ENCODE results near the gene TSPAN8.
A peak's percentile ranks its signal among the peaks of the same experiment; 100 is the strongest.
"Not testable (repeated sequence)": the region's sequence is repeated elsewhere in the genome, so short reads cannot be mapped to it uniquely, and the experiment has no call there.

Gene TSPAN8

DNA sequence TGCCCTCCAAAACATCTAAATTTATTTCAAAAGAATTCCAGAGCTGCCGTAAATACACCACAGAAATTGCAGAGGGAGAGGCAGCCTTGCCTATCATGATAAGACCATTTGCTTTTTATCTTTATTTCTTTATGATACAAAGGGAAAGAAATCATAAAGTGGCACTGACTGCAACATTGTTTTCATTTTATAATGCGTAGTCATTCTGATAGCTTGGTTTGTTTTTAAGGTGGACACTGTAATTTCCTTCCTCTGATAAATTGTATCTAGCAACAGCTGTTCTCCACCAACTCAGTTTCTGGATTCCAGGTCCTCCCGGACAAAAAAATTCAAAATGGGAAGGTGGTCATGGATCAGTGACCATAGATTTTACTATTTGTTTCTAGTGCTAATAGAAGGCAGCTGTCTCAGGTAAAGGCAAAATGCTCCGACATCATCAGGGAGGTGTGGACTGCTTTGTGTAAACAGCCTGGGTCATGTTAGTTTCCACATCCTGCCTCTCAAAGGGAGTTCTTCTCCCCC is 623 bp upstream of the TSPAN8 start:
- Histone ChIP-seq H3K36me3 (no peaks in the 10 kb centered on the region), H3K9me3 (replicated peaks in 1 of 11) (no peaks in the 10 kb centered on the region), H3K9ac (no peak overlapping the region), H3K4me2 (no peak overlapping the region), H4K20me1 (no peaks in the 10 kb centered on the region), H3K27me3 (no peaks in the 10 kb centered on the region), H3K4me3 (no peak overlapping the region), H3K27ac (no peak overlapping the region), H3K4me1 (no peaks in the 10 kb centered on the region)
- no peak for TF ChIP-seq Cebpa-rat (IDR thresholded peaks at IDR 0.05)

DNA sequence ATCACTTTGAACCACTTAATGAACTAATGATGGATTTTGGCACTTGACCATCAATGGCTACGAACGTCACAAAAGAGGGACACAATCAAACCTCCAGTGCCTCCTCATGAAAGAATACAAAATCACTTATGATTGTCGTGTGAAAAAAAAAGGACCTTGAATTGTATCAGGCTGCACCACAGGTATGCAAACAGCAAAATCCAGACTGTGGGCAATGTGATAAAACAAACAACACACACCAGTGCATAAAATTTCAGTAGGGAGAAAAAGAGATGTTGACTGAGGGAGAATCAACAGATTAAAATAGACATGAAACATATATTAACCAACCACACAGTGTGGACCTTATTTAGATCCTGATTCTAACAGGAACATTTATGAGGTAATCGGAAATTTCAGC is 2.6 kb downstream of the TSPAN8 start:
- H3K4me1 ChIP-seq, result no peaks in the 10 kb centered on the region
- no peak overlapping the region for H3K4me3 ChIP-seq
- H4K20me1 ChIP-seq, result no peaks in the 10 kb centered on the region
- no peaks in the 10 kb centered on the region for H3K36me3 ChIP-seq
- H3K4me2 ChIP-seq, result no peak overlapping the region
- no peaks in the 10 kb centered on the region for H3K27me3 ChIP-seq
- no peak overlapping the region for H3K27ac ChIP-seq
- H3K9ac ChIP-seq, result no peak overlapping the region
- H3K9me3 ChIP-seq (replicated peaks in 1 of 11), result peaks cover 5 to 8% (median 6%) of the 10 kb centered on the region in 11 experiments; a peak in 16 of 22 replicates
- TF ChIP-seq Cebpa-rat (IDR thresholded peaks at IDR 0.05), result no peak

DNA sequence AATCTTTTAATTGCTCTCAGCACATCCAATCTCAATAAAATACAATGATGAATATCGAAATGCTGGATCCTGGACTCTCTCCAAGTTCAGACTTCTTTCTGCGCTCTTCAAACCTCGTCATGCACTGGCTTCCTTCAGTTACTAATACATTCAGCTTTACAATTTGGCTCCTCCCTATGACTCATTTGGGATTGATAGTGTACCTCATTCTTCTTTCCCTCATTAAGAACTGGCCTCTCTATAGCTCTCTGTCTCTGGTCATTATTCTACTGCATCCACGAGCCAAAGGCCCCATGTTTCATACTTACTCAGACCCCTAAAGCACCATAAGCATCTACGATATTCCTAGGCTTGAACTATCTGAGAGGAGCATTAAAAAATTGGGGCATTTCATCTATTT is 4.9 kb downstream of the TSPAN8 start:
- peaks cover 8 to 17% (median 11%) of the 10 kb centered on the region in 11 experiments; a peak in 16 of 22 replicates for H3K9me3 ChIP-seq (replicated peaks in 1 of 11)
- no peak overlapping the region for H3K4me3 ChIP-seq
- H3K4me2 ChIP-seq, result no peak overlapping the region
- TF ChIP-seq Cebpa-rat (IDR thresholded peaks at IDR 0.05), result no peak
- H3K4me1 ChIP-seq, result no peaks in the 10 kb centered on the region
- H3K9ac ChIP-seq, result no peak overlapping the region
- H4K20me1 ChIP-seq, result no peaks in the 10 kb centered on the region
- H3K36me3 ChIP-seq, result no peaks in the 10 kb centered on the region
- no peak overlapping the region for H3K27ac ChIP-seq
- no peaks in the 10 kb centered on the region for H3K27me3 ChIP-seq

- not testable (repeated sequence) for H3K4me2 ChIP-seq, H3K27me3 ChIP-seq, H3K9ac ChIP-seq, H4K20me1 ChIP-seq, H3K36me3 ChIP-seq, H3K4me1 ChIP-seq, H3K4me3 ChIP-seq, H3K27ac ChIP-seq
- peaks cover 8 to 17% (median 11%) of the 10 kb centered on the region in 11 experiments; a peak in 16 of 22 replicates for H3K9me3 ChIP-seq (replicated peaks in 1 of 11)
Measured at GRCh38 chr12:71150041-71150440, 7.8 kb downstream of the TSPAN8 start.

- no peak overlapping the region for H3K9ac ChIP-seq
- H3K36me3 ChIP-seq, result no peaks in the 10 kb centered on the region
- H3K4me2 ChIP-seq, result no peak overlapping the region
- no peaks in the 10 kb centered on the region for H3K27me3 ChIP-seq
- H4K20me1 ChIP-seq, result no peaks in the 10 kb centered on the region
- no peak overlapping the region for H3K27ac ChIP-seq
- H3K4me1 ChIP-seq, result peaks cover 0 to 24% (median 6%) of the 10 kb centered on the region in 10 experiments; a peak in 9 of 20 replicates
- H3K4me3 ChIP-seq, result no peak overlapping the region
- H3K9me3 ChIP-seq (replicated peaks in 1 of 11), result peaks cover 0 to 3% (median 0%) of the 10 kb centered on the region in 11 experiments; a peak in 4 of 22 replicates
- TF ChIP-seq Cebpa-rat (IDR thresholded peaks at IDR 0.05), result no peak
Measured at GRCh38 chr12:71144682-71145081, 13.1 kb downstream of the TSPAN8 start.

DNA sequence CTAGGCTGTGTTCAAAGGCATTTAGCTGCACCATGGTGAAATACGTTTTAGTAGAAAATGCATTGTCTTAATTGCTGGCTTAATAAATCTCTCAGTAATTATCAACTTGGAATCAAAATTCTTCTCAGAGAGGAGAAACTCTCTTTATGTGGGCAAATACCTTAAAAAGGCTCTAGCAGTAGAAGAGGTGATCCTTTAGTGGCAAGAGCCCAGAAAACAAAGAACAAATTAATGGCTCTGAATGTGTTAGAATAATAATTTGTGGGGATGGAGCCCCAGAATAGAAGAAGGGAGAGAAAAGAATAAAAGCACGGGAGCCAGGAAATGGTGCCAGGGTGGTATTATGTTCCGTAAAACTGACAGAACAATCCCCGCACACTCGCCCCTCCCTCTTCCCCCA is 14.8 kb downstream of the TSPAN8 start:
- H3K9ac ChIP-seq, result no peak overlapping the region
- peaks cover 0 to 24% (median 6%) of the 10 kb centered on the region in 10 experiments; a peak in 9 of 20 replicates for H3K4me1 ChIP-seq
- no peak overlapping the region for H3K4me3 ChIP-seq
- no peaks in the 10 kb centered on the region for H3K27me3 ChIP-seq
- TF ChIP-seq Cebpa-rat (IDR thresholded peaks at IDR 0.05), result no peak
- H4K20me1 ChIP-seq, result no peaks in the 10 kb centered on the region
- no peaks in the 10 kb centered on the region for H3K9me3 ChIP-seq (replicated peaks in 1 of 11)
- H3K36me3 ChIP-seq, result no peaks in the 10 kb centered on the region
- H3K27ac ChIP-seq, result no peak overlapping the region
- no peak overlapping the region for H3K4me2 ChIP-seq

DNA sequence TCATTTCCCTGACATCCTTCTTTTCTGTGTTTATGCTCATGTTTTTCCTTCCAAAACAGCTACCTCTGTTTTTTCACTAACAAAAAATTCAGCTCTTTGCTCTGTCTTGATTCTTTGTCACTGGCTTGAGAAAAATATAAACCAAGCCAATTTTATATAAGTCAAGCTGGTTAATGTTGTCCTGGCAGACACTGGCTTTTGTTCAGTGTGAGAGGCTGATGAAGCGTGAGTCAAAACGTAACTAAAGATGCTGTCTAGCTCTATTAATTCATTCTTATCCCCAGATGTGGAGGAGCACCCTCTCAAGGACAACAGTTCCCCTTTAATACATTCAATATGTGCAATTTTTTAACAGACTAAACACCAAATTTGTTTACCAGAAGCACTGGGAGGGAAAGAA is 15.8 kb downstream of the TSPAN8 start:
- H3K9me3 ChIP-seq (replicated peaks in 1 of 11), result no peaks in the 10 kb centered on the region
- no peaks in the 10 kb centered on the region for H4K20me1 ChIP-seq
- H3K4me3 ChIP-seq, result no peak overlapping the region
- no peaks in the 10 kb centered on the region for H3K27me3 ChIP-seq
- H3K4me2 ChIP-seq, result peak overlapping the region in 4 of 11 experiments; percentile 49 to 57 (median 54); a peak in 6 of 22 replicates
- peaks cover 0 to 24% (median 6%) of the 10 kb centered on the region in 10 experiments; a peak in 9 of 20 replicates for H3K4me1 ChIP-seq
- no peak for TF ChIP-seq Cebpa-rat (IDR thresholded peaks at IDR 0.05)
- no peak overlapping the region for H3K9ac ChIP-seq
- no peaks in the 10 kb centered on the region for H3K36me3 ChIP-seq
- H3K27ac ChIP-seq, result peak overlapping the region in 3 of 11 experiments; percentile 20 to 51 (median 46); a peak in 4 of 22 replicates

- peaks cover 0 to 24% (median 6%) of the 10 kb centered on the region in 10 experiments; a peak in 9 of 20 replicates for H3K4me1 ChIP-seq
- no peaks in the 10 kb centered on the region for H3K36me3 ChIP-seq
- TF ChIP-seq Cebpa-rat (IDR thresholded peaks at IDR 0.05), result no peak
- H3K9ac ChIP-seq, result no peak overlapping the region
- H3K27ac ChIP-seq, result peak overlapping the region in 4 of 11 experiments; percentile 20 to 51 (median 36); a peak in 6 of 22 replicates
- no peaks in the 10 kb centered on the region for H4K20me1 ChIP-seq
- peak overlapping the region in 7 of 11 experiments; percentile 14 to 57 (median 49); a peak in 12 of 22 replicates for H3K4me2 ChIP-seq
- no peaks in the 10 kb centered on the region for H3K9me3 ChIP-seq (replicated peaks in 1 of 11)
- H3K4me3 ChIP-seq, result no peak overlapping the region
- H3K27me3 ChIP-seq, result no peaks in the 10 kb centered on the region
Measured at GRCh38 chr12:71141378-71141926, 16.3 kb downstream of the TSPAN8 start.

GRCh38 chr12:71139153-71139735 is 18.6 kb downstream of the TSPAN8 start:
- Histone ChIP-seq H3K36me3 (no peaks in the 10 kb centered on the region), H3K4me1 (peaks cover 0 to 28% (median 6%) of the 10 kb centered on the region in 10 experiments; a peak in 9 of 20 replicates), H3K9me3 (replicated peaks in 1 of 11) (no peaks in the 10 kb centered on the region), H3K9ac (no peak overlapping the region), H3K4me3 (no peak overlapping the region), H4K20me1 (no peaks in the 10 kb centered on the region), H3K4me2 (no peak overlapping the region), H3K27me3 (no peaks in the 10 kb centered on the region), H3K27ac (no peak overlapping the region)
- no peak for TF ChIP-seq Cebpa-rat (IDR thresholded peaks at IDR 0.05)

DNA sequence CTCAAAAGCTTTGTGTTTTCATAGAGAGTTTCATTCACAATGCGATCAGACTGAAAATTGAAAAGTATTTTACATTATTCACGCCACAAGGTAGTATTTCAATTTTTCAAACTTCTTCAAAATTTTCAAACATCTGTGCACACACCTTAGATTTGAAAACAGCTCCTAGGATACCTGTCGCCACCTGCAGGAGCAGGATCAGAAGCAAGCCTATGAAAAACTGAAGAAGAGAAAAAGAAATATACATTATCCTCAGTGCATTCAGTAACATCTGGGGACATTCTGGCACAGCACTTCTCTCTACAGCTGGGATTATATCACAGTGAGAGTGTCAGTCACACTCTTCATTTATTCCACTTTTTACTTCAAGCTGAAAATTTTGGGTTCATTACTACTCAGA is 19.8 kb downstream of the TSPAN8 start:
- Histone ChIP-seq H4K20me1 (no peaks in the 10 kb centered on the region), H3K4me3 (no peak overlapping the region), H3K27ac (no peak overlapping the region), H3K9me3 (replicated peaks in 1 of 11) (no peaks in the 10 kb centered on the region), H3K4me1 (peaks cover 0 to 28% (median 6%) of the 10 kb centered on the region in 10 experiments; a peak in 9 of 20 replicates), H3K9ac (no peak overlapping the region), H3K4me2 (no peak overlapping the region), H3K27me3 (no peaks in the 10 kb centered on the region), H3K36me3 (no peaks in the 10 kb centered on the region)
- no peak for TF ChIP-seq Cebpa-rat (IDR thresholded peaks at IDR 0.05)
